ENCODE data around the gene PLXDC1. TPM values are rescaled to one million over a fixed set of nuclear protein-coding genes. Genes with fewer than 3 reads are reported as not detected.

Gene PLXDC1
- total RNA-seq, 3 donors from 2014 or later = 2.4 to 10.9 (median 5.6) TPM

- DNase-seq (no peak), ATAC-seq (peak; percentile 13)
- no peaks in the 10 kb centered on the region for H3K9me3 ChIP-seq
- H3K36me3 ChIP-seq (ENCODE audit: low read depth) = no peaks in the 10 kb centered on the region
- intact Hi-C loops (cut with DNase I, micrococcal nuclease) = no loop called here
- H3K4me1 ChIP-seq (ENCODE audit: low read depth) = peaks cover 3% of the 10 kb centered on the region
- no peak for TF ChIP-seq CTCF (IDR thresholded peaks at IDR 0.05)
- no peak overlapping the region for H3K4me3 ChIP-seq
Measured at GRCh38 chr17:39092692-39093230, 58.7 kb downstream of the PLXDC1 start.

- TF ChIP-seq CTCF (IDR thresholded peaks at IDR 0.05) = no peak
- DNase-seq (no peak), ATAC-seq (no peak)
- Histone ChIP-seq H3K4me1 (ENCODE audit: low read depth) (peaks cover 3% of the 10 kb centered on the region), H3K4me3 (no peak overlapping the region), H3K36me3 (ENCODE audit: low read depth) (no peaks in the 10 kb centered on the region), H3K9me3 (no peaks in the 10 kb centered on the region)
- intact Hi-C loops (cut with DNase I, micrococcal nuclease) = no loop called here
Measured at GRCh38 chr17:39090908-39091665, 60.4 kb downstream of the PLXDC1 start.

GRCh38 chr17:39090400-39090799 lies 61.0 kb downstream of the PLXDC1 start:
- DNase-seq = no peak
- H3K9me3 ChIP-seq = no peaks in the 10 kb centered on the region
- no peak for TF ChIP-seq CTCF (IDR thresholded peaks at IDR 0.05)
- peaks cover 3% of the 10 kb centered on the region for H3K4me1 ChIP-seq (ENCODE audit: low read depth)
- no peak for ATAC-seq
- intact Hi-C loops (cut with DNase I, micrococcal nuclease) = no loop called here
- H3K4me3 ChIP-seq = no peak overlapping the region
- H3K36me3 ChIP-seq (ENCODE audit: low read depth) = no peaks in the 10 kb centered on the region

- no peaks in the 10 kb centered on the region for H3K9me3 ChIP-seq
- TF ChIP-seq CTCF (IDR thresholded peaks at IDR 0.05) = no peak
- DNase-seq = no peak
- ATAC-seq = no peak
- no peaks in the 10 kb centered on the region for H3K4me1 ChIP-seq (ENCODE audit: low read depth)
- H3K36me3 ChIP-seq (ENCODE audit: low read depth) = no peaks in the 10 kb centered on the region
- H3K4me3 ChIP-seq = no peak overlapping the region
- intact Hi-C loops (cut with DNase I, micrococcal nuclease) = no loop called here
Measured at GRCh38 chr17:39084558-39084957, 66.9 kb downstream of the PLXDC1 start.

- no peaks in the 10 kb centered on the region for H3K36me3 ChIP-seq (ENCODE audit: low read depth)
- no peaks in the 10 kb centered on the region for H3K9me3 ChIP-seq
- no peak for TF ChIP-seq CTCF (IDR thresholded peaks at IDR 0.05)
- H3K4me1 ChIP-seq (ENCODE audit: low read depth) = no peaks in the 10 kb centered on the region
- intact Hi-C loops (cut with DNase I, micrococcal nuclease) = no loop called here
- ATAC-seq = no peak
- no peak for DNase-seq
- no peak overlapping the region for H3K4me3 ChIP-seq
Measured at GRCh38 chr17:39083270-39083669, 68.2 kb downstream of the PLXDC1 start.
